GM12878 (cell line): ENCODE results near the gene MICAL3. TPM values are rescaled to one million over a fixed set of nuclear protein-coding genes. Genes with fewer than 3 reads are reported as not detected.

Experiments used
- ATAC-seq: fragments of 200-7000 bp; cut with Tn5 transposase; 3 replicates; pipeline ENCODE4 v1.9.1; 2020; ENCODE audit warnings: mild to moderate bottlenecking, moderate library complexity
- BruUV-seq: library from RNA; stranded (reverse); fragments of 400-500 nt; replicated peaks from 2 replicates; lab custom pipeline; 2021; lab: Mats Ljungman, UMichigan
- CTCF ChIA-PET: fragments of 300-600 bp; sonication (Branson Sonifier 250); formaldehyde crosslinking; extraction: SDS; loops from one replicate; lab custom pipeline; 2021; ENCODE audit warnings: inconsistent platforms; lab: Yijun Ruan, JAX
- POLR2A ChIA-PET: fragments of 350-600 bp; formaldehyde crosslinking; extraction: SDS; loops from one replicate; lab custom pipeline; 2021; ENCODE audit warnings: inconsistent platforms; lab: Charles Lee
- RAD21 ChIA-PET: fragments of 300-600 bp; sonication (Branson Sonifier 250); formaldehyde crosslinking; loops from one replicate; lab custom pipeline; 2023; ENCODE audit warnings: antibody characterized with exemption; ENCODE audit not compliant: unreplicated experiment; lab: Charles Lee
- SMC1A ChIA-PET: fragments of 300-600 bp; sonication (Branson Sonifier 250); formaldehyde crosslinking; loops from one replicate; lab custom pipeline; 2023; ENCODE audit not compliant: unreplicated experiment, uncharacterized antibody; lab: Charles Lee
- DNase-seq: peaks from one replicate; pipeline ENCODE4 v3.0.0-alpha.2; 2011; ENCODE audit warnings: low read depth, low spot score
- FAIRE-seq: peaks from 3 replicates; lab custom pipeline; 2011; peaks lifted over from hg19 to GRCh38; lab: Jason Lieb, UNC
- H2AFZ ChIP-seq: 2 replicates; pipeline ENCODE4 v1.6.0; 2011; ENCODE audit warnings: low read depth, low read length, control low read depth; ENCODE audit not compliant: control insufficient read depth
- H3K27ac ChIP-seq: 2 replicates; pipeline ENCODE4 v1.5.1; 2011; ENCODE audit warnings: control low read depth; ENCODE audit not compliant: control insufficient read depth, insufficient read depth
- H3K27me3 ChIP-seq, 2 experiments: replicated peaks in 1 of 2; 2 replicates each; pipeline versions ENCODE4 v1.6.0 to v1.6.1; 2011; ENCODE audit warnings: low read length in 1 of 2; ENCODE audit not compliant: control insufficient read depth in 2 of 2, insufficient read depth in 2 of 2
- H3K36me3 ChIP-seq, 2 experiments: 2 replicates each; pipeline ENCODE4 v1.5.1; 2011; ENCODE audit warnings: low read length in 1 of 2; ENCODE audit not compliant: control insufficient read depth in 2 of 2, insufficient read depth in 2 of 2
- H3K4me1 ChIP-seq: 2 replicates; pipeline ENCODE4 v1.6.1; 2011; ENCODE audit warnings: mild to moderate bottlenecking, low read length, moderate library complexity, mixed read lengths; ENCODE audit not compliant: control insufficient read depth, insufficient read depth
- H3K4me2 ChIP-seq: 2 replicates; pipeline ENCODE4 v1.6.0; 2011; ENCODE audit warnings: control low read depth; ENCODE audit not compliant: control insufficient read depth, insufficient read depth
- H3K4me3 ChIP-seq: fragments of 200-600 bp; sonication (generic); 2 replicates; pipeline ENCODE4 v1.5.1; 2016
- H3K79me2 ChIP-seq: 2 replicates; pipeline ENCODE4 v1.6.0; 2011; ENCODE audit warnings: low read length; ENCODE audit not compliant: control insufficient read depth, insufficient read depth
- H3K9ac ChIP-seq: 2 replicates; pipeline ENCODE4 v1.8.0; 2011; ENCODE audit warnings: low read length, control low read depth, mixed read lengths; ENCODE audit not compliant: control insufficient read depth, insufficient read depth
- H3K9me3 ChIP-seq: replicated peaks from 3 replicates; pipeline ENCODE4 v1.5.1; 2011; ENCODE audit warnings: mild to moderate bottlenecking, low read length; ENCODE audit not compliant: control insufficient read depth, insufficient read depth
- H4K20me1 ChIP-seq: 2 replicates; pipeline ENCODE4 v1.6.0; 2011; ENCODE audit not compliant: control insufficient read depth, insufficient read depth
- CHD4 ChIP-seq: fragments of 200-600 bp; sonication (generic); IDR thresholded peaks from 2 replicates; pipeline ENCODE4 v1.6.1; 2016; ENCODE audit warnings: mild to moderate bottlenecking
- DPF2 ChIP-seq: fragments of 450-650 bp; IDR thresholded peaks from 2 replicates; pipeline ENCODE4 v1.6.1; 2017; ENCODE audit warnings: mild to moderate bottlenecking
- EED ChIP-seq: sonication (generic); IDR thresholded peaks from 2 replicates; pipeline ENCODE4 v1.6.1; 2016; ENCODE audit warnings: antibody characterized with exemption, low read depth
- KLF5 ChIP-seq: fragments of 450-650 bp; IDR thresholded peaks from 2 replicates; pipeline ENCODE4 v1.6.1; 2014; ENCODE audit warnings: mild to moderate bottlenecking; ENCODE audit not compliant: partially characterized antibody
- NFYB ChIP-seq: IDR thresholded peaks from 2 replicates; pipeline ENCODE4 v1.6.1; 2011; ENCODE audit warnings: low read depth, mild to moderate bottlenecking, low read length, improper control_type of control experiment, moderate library complexity; ENCODE audit not compliant: insufficient read depth
- RAD21 ChIP-seq: IDR thresholded peaks from 2 replicates; pipeline ENCODE4 v1.6.1; 2011; ENCODE audit warnings: mild to moderate bottlenecking, low read depth, low read length, moderate library complexity; ENCODE audit not compliant: insufficient read depth
- SREBF1 ChIP-seq: IDR thresholded peaks from 2 replicates; pipeline ENCODE4 v1.6.1; 2012; ENCODE audit warnings: mild to moderate bottlenecking, low read length
- WGBS: methylation state at CpG from one replicate; pipeline ENCODE4 v1.1.6; 2016; ENCODE audit warnings: low lambda C conversion rate; ENCODE audit not compliant: insufficient replicate concordance, insufficient coverage; ENCODE audit errors: missing lambda C conversion rate; 5-methylcytosine and 5-hydroxymethylcytosine counted together
- in situ Hi-C: fragments of 300-500 bp; cut with MboI; formaldehyde crosslinking; loops from 9 replicates; pipeline ENCODE4 v1.14.3; 2018; ENCODE audit warnings: mixed read lengths
- intact Hi-C: fragments of 100-400 bp; cut with micrococcal nuclease; formaldehyde crosslinking; loops from one replicate; pipeline ENCODE4 v1.14.2; 2022; ENCODE audit not compliant: unreplicated experiment
- polyA plus RNA-seq, 11 experiments: library from polyadenylated mRNA; depleted of rRNA in 4 of 11; unstranded in 6 of 11; stranded (reverse) in 5 of 11; fragments of >200 nt; fragmentation: Nextera tagmentation in 4 of 11; fragmentation: Illumina TruSeq in 1 of 11; extraction: Ambion mirVana in 4 of 11; extraction: Trizol in 1 of 11; gene quantifications; 1 replicate in 1 of 11; 2 replicates in 10 of 11; pipeline versions ENCODE4 v1.2.1 to v1.2.3, GENCODE V29; 2011 to 2016; ENCODE audit warnings: inconsistent platforms in 2 of 11, missing spikeins in 2 of 11, low read depth in 1 of 11
- total RNA-seq, 4 experiments: library from RNA; depleted of rRNA in 3 of 4; stranded (reverse); fragments of >200 nt in 3 of 4; fragmentation: Illumina TruSeq in 1 of 4; extraction: Trizol in 1 of 4; gene quantifications; 2 replicates each; pipeline versions ENCODE4 v1.2.1 to v1.2.3, GENCODE V29; 2013 to 2021
- TF ChIP-seq, protein P1 (sequence below), 3 experiments: IDR thresholded peaks in 2 of 3; conservative IDR thresholded peaks in 1 of 3; 2 replicates each; pipeline ENCODE4 v1.5.1; 2011; ENCODE audit warnings: low read depth in 3 of 3, low read length in 3 of 3, mild to moderate bottlenecking in 3 of 3, control low read depth in 2 of 3, moderate library complexity in 2 of 3, inconsistent platforms in 1 of 3, mixed read lengths in 1 of 3; ENCODE audit not compliant: control insufficient read depth in 2 of 3, insufficient read depth in 1 of 3; ENCODE audit errors: extremely low read depth in 1 of 3
- TF ChIP-seq, protein P2 (sequence below): fragments of 450-650 bp; IDR thresholded peaks from 2 replicates; pipeline ENCODE4 v1.6.1; 2017; ENCODE audit warnings: mild to moderate bottlenecking, moderate library complexity
- TF ChIP-seq, protein P3 (sequence below): fragments of 450-650 bp; IDR thresholded peaks from 2 replicates; pipeline ENCODE4 v1.6.1; 2017; ENCODE audit warnings: mild to moderate bottlenecking, low read depth, inconsistent platforms; ENCODE audit not compliant: poor library complexity, severe bottlenecking
- TF ChIP-seq, protein P4 (sequence below): IDR thresholded peaks from 2 replicates; pipeline ENCODE4 v1.6.1; 2012; ENCODE audit warnings: low read depth, low read length, improper control_type of control experiment
- TF ChIP-seq, protein P5 (sequence below): IDR thresholded peaks from 2 replicates; pipeline ENCODE4 v1.6.1; 2011; ENCODE audit warnings: low read depth, low read length, improper control_type of control experiment, borderline replicate concordance

Gene MICAL3
- total and polyA plus RNA-seq, 10 of the 15 experiments (the other 5 are each of a cell fraction or from before 2014, with no cell fraction given), result 2.6 to 92.2 (median 24.0) TPM

DNA sequence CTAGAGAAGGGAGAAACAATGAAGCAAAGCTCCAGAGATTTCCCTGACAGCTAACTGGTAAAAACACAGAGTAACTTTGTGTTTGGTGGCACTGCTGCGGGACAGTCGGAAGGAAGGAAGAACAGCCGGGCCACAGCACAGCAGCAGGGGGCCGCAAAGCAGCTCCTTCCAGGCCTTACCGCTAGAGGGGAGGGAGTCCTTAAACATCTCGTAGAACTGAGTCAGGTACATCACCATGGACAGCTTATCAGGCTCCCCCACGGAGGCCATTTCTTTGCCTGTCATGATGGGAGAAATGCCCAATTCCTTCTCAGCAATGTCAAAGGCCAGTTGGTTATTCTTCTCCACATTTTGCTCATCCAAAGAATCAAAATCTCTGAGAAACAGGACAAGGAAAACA, 135.5 kb downstream of the MICAL3 start:
- ChIA-PET CTCF (interaction anchor here (0.8 to 3.9 kb wide), 4 partner anchors 59 to 187 kb away, joined by 3 to 17 read pairs (median 4); partner anchors contain the start of gene MICAL3), SMC1A (interaction anchor here (0.6 to 1.7 kb wide), 4 partner anchors 15 to 187 kb away, joined by 3 to 7 read pairs (median 3); no protein-coding TSS in a partner anchor), RAD21 (interaction anchor here (1.3 kb wide), 2 partner anchors 59 to 187 kb away, joined by 3 to 4 read pairs; no protein-coding TSS in a partner anchor), POLR2A (no interaction called here)
- H3K27me3 ChIP-seq, result no peaks in the 10 kb centered on the region
- no peaks in the 10 kb centered on the region for H3K4me1 ChIP-seq
- H3K9me3 ChIP-seq, result no peaks in the 10 kb centered on the region
- no peak for ATAC-seq
- H2AFZ ChIP-seq, result no peak overlapping the region
- H3K36me3 ChIP-seq, result peaks cover 23 to 33% of the 10 kb centered on the region in 2 experiments
- BruUV-seq, result no TSS peak
- in situ Hi-C loops (no loop called here), intact Hi-C loops (no loop called here)
- no peak overlapping the region for H3K27ac ChIP-seq
- H4K20me1 ChIP-seq, result no peaks in the 10 kb centered on the region
- H3K79me2 ChIP-seq, result no peaks in the 10 kb centered on the region
- DNase-seq, result no peak
- FAIRE-seq, result no peak
- H3K4me3 ChIP-seq, result no peak overlapping the region
- H3K9ac ChIP-seq, result no peak overlapping the region
- 71% methylated on average over 7 of the region's 7 CpGs for WGBS
- no peak overlapping the region for H3K4me2 ChIP-seq
- TF ChIP-seq, protein P1, sequence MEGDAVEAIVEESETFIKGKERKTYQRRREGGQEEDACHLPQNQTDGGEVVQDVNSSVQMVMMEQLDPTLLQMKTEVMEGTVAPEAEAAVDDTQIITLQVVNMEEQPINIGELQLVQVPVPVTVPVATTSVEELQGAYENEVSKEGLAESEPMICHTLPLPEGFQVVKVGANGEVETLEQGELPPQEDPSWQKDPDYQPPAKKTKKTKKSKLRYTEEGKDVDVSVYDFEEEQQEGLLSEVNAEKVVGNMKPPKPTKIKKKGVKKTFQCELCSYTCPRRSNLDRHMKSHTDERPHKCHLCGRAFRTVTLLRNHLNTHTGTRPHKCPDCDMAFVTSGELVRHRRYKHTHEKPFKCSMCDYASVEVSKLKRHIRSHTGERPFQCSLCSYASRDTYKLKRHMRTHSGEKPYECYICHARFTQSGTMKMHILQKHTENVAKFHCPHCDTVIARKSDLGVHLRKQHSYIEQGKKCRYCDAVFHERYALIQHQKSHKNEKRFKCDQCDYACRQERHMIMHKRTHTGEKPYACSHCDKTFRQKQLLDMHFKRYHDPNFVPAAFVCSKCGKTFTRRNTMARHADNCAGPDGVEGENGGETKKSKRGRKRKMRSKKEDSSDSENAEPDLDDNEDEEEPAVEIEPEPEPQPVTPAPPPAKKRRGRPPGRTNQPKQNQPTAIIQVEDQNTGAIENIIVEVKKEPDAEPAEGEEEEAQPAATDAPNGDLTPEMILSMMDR (IDR thresholded peaks at IDR 0.05 in 2 of 3, conservative IDR thresholded peaks at IDR 0.05 in 1 of 3; ENCODE audit: control insufficient read depth in 2 of 3, extremely low read depth in 1 of 3, insufficient read depth in 1 of 3, low read depth in 3 of 3, low read length in 3 of 3), result peak in 1 of 3 experiments; percentile 15; a peak in 1 of 6 replicates
- TF ChIP-seq RAD21 (peak; percentile 29; the same call in 1 of the 2 replicates), DPF2 (no peak), SREBF1 (no peak), EED (no peak), NFYB (no peak), KLF5 (no peak), CHD4 (no peak)
- TF ChIP-seq, protein P2, sequence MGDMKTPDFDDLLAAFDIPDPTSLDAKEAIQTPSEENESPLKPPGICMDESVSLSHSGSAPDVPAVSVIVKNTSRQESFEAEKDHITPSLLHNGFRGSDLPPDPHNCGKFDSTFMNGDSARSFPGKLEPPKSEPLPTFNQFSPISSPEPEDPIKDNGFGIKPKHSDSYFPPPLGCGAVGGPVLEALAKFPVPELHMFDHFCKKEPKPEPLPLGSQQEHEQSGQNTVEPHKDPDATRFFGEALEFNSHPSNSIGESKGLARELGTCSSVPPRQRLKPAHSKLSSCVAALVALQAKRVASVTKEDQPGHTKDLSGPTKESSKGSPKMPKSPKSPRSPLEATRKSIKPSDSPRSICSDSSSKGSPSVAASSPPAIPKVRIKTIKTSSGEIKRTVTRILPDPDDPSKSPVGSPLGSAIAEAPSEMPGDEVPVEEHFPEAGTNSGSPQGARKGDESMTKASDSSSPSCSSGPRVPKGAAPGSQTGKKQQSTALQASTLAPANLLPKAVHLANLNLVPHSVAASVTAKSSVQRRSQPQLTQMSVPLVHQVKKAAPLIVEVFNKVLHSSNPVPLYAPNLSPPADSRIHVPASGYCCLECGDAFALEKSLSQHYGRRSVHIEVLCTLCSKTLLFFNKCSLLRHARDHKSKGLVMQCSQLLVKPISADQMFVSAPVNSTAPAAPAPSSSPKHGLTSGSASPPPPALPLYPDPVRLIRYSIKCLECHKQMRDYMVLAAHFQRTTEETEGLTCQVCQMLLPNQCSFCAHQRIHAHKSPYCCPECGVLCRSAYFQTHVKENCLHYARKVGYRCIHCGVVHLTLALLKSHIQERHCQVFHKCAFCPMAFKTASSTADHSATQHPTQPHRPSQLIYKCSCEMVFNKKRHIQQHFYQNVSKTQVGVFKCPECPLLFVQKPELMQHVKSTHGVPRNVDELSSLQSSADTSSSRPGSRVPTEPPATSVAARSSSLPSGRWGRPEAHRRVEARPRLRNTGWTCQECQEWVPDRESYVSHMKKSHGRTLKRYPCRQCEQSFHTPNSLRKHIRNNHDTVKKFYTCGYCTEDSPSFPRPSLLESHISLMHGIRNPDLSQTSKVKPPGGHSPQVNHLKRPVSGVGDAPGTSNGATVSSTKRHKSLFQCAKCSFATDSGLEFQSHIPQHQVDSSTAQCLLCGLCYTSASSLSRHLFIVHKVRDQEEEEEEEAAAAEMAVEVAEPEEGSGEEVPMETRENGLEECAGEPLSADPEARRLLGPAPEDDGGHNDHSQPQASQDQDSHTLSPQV, result no peak
- TF ChIP-seq, protein P3, sequence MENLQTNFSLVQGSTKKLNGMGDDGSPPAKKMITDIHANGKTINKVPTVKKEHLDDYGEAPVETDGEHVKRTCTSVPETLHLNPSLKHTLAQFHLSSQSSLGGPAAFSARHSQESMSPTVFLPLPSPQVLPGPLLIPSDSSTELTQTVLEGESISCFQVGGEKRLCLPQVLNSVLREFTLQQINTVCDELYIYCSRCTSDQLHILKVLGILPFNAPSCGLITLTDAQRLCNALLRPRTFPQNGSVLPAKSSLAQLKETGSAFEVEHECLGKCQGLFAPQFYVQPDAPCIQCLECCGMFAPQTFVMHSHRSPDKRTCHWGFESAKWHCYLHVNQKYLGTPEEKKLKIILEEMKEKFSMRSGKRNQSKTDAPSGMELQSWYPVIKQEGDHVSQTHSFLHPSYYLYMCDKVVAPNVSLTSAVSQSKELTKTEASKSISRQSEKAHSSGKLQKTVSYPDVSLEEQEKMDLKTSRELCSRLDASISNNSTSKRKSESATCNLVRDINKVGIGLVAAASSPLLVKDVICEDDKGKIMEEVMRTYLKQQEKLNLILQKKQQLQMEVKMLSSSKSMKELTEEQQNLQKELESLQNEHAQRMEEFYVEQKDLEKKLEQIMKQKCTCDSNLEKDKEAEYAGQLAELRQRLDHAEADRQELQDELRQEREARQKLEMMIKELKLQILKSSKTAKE, result no peak
- TF ChIP-seq, protein P4, sequence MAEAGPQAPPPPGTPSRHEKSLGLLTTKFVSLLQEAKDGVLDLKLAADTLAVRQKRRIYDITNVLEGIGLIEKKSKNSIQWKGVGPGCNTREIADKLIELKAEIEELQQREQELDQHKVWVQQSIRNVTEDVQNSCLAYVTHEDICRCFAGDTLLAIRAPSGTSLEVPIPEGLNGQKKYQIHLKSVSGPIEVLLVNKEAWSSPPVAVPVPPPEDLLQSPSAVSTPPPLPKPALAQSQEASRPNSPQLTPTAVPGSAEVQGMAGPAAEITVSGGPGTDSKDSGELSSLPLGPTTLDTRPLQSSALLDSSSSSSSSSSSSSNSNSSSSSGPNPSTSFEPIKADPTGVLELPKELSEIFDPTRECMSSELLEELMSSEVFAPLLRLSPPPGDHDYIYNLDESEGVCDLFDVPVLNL, result no peak
- TF ChIP-seq, protein P5, sequence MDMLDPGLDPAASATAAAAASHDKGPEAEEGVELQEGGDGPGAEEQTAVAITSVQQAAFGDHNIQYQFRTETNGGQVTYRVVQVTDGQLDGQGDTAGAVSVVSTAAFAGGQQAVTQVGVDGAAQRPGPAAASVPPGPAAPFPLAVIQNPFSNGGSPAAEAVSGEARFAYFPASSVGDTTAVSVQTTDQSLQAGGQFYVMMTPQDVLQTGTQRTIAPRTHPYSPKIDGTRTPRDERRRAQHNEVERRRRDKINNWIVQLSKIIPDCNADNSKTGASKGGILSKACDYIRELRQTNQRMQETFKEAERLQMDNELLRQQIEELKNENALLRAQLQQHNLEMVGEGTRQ, result no peak
